KG1 (cell line): Measurements from ENCODE around the gene BACE2.
"Not testable (repeated sequence)": the region's sequence is repeated elsewhere in the genome, so short reads cannot be mapped to it uniquely, and the experiment has no call there.

ENCODE experiments used
- DNase-seq: peaks from one replicate; lab custom pipeline; 2025; lab: John Stamatoyannopoulos, UW

BACE2 gene

GRCh38 chr21:41240040-41240439 is 72.1 kb downstream of the BACE2 start:
- no peak for DNase-seq

- no peak for DNase-seq
Observed at GRCh38 chr21:41241341-41241740, 73.4 kb downstream of the BACE2 start.

- DNase-seq, result no peak
Observed at GRCh38 chr21:41242238-41242829, 74.4 kb downstream of the BACE2 start.

GRCh38 chr21:41243107-41243506 is 75.1 kb downstream of the BACE2 start:
- DNase-seq, result no peak

GRCh38 chr21:41244266-41244880 is 76.4 kb downstream of the BACE2 start:
- DNase-seq, result not testable (repeated sequence)

GRCh38 chr21:41245509-41246135 is 77.7 kb downstream of the BACE2 start:
- DNase-seq, result no peak

GRCh38 chr21:41246808-41247207 is 78.8 kb downstream of the BACE2 start:
- no peak for DNase-seq

GRCh38 chr21:41247561-41248545 is 79.9 kb downstream of the BACE2 start:
- no peak for DNase-seq

GRCh38 chr21:41249476-41249875 is 81.5 kb downstream of the BACE2 start:
- DNase-seq, result no peak

GRCh38 chr21:41250519-41250918 is 82.6 kb downstream of the BACE2 start:
- DNase-seq, result no peak

- no peak for DNase-seq
Observed at GRCh38 chr21:41251961-41252642, 84.1 kb downstream of the BACE2 start.

- no peak for DNase-seq
Observed at GRCh38 chr21:41254090-41254700, 86.2 kb downstream of the BACE2 start.

- DNase-seq, result no peak
Observed at GRCh38 chr21:41255190-41255589, 87.2 kb downstream of the BACE2 start.

- not testable (repeated sequence) for DNase-seq
Observed at GRCh38 chr21:41256231-41256630, 88.3 kb downstream of the BACE2 start.

- DNase-seq, result no peak
Observed at GRCh38 chr21:41256771-41257702, 89.1 kb downstream of the BACE2 start.

GRCh38 chr21:41258617-41259016 is 90.7 kb downstream of the BACE2 start:
- no peak for DNase-seq

- DNase-seq, result no peak
Observed at GRCh38 chr21:41260428-41260827, 92.5 kb downstream of the BACE2 start.

GRCh38 chr21:41267346-41267745 is 99.4 kb downstream of the BACE2 start:
- no peak for DNase-seq

GRCh38 chr21:41269535-41269934 is 101.6 kb downstream of the BACE2 start:
- DNase-seq, result no peak

- no peak for DNase-seq
Observed at GRCh38 chr21:41277196-41277595, 109.2 kb downstream of the BACE2 start.
